ENCODE measurements around the gene G3BP1.
A peak's percentile ranks its signal among the peaks of the same experiment; 100 is the strongest.
"Not testable (repeated sequence)": the region's sequence is repeated elsewhere in the genome, so short reads cannot be mapped to it uniquely, and the experiment has no call there.

The G3BP1 gene

DNA sequence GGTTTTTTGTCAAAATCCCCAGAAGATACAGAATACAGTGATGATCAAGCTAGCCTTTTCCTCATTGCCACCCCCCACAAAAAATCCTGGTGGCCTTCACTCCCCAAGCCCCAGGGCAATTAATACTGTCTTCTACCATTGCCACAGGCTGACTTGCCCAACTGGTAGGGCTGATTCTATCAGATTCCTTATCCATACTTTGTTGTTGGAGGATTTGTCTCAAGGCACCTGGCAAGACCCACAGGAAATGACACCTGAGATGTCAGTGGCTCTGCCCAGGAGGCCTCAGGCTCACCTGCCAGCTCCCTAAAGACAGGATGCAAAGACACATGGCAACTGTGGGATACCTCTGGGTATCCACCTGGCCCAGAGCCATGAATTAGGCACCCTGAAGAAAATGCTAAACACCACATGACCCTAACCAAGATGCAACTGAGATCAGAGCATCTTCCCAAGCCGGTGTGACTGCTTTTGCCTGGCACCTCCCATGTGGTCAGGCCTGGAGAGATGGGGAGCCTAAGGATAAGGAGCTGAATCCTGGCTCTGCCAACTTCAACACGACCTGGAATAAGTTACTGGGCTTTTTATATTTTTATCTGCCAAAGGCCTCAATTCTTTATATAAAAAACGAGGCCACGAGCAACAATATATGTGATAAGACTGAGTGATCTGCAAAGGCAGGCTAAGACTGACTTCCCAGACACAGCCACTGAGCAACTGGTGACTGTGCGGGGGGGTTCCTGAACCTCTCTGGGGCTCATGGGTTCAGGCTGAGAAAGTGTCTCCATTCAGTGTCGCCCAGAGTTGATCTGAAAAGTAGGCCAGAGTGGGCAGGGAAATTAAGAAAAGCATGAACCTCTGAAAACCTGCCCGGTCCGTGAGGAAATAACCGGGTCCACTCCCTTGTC, 14.3 kb upstream of the G3BP1 start:
- peak; percentile 29 for DNase-seq

DNA sequence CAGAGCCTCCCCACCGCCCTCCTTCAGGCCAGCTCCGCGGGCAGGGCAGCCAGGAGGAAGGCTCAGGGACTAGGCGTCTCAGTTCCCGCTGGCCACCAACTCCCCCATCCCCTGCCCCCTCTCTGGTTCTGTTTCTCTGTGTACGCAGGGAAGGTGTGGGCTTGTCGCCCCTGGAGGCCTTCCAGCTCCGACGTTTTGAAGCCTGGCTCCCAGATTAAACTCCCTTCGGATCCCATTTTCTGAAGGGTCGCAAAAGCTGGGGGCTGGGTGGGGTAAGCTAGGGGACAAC, 13.7 kb upstream of the G3BP1 start:
- DNase-seq = peak; percentile 6

DNA sequence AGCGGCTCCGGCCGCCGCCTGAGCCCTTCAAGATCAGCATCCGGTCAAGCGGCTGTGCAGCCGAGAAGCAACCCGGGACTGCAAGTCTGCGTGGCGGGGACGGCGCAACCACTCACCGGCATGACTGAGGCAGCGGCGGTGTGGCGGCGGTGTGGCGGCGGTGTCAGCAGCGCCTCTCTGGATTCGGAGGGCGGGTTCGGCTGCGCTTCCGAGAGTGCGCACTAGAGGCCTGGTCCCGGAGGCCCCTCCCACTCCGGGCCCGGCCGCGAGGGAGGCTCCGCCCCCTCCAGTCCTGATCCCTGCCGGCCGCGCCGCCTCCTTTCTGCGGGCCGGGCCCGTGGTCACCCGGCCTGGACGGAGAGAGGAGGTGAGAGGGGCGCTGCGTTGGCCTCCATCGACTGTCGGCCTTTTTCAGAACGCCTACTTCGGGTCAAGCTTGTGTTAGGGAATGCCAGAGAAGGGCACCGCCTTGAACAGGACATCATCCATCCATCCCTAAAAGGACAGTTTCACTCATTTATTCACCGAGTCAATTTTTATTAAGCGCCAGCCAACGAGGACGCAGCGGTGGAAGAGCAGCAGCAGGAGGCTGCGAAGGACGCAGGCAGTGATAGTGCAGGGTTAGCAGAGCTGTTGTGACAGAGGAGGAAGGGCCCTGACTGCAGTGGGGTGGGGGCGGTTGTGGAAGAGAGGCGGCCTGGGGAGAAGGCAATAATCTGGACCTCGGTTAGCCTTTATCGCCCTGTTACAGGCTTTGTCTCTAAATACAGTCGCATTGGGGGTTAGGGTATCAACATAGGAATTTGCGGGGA, 13.1 kb upstream of the G3BP1 start, which contains the start of gene ATOX1:
Gene ATOX1 (minus strand): TSS at position 202 of the 812 bp plus-strand sequence. CDS start 80 bp downstream, at position 122.
- DNase-seq = peak; percentile 86

DNA sequence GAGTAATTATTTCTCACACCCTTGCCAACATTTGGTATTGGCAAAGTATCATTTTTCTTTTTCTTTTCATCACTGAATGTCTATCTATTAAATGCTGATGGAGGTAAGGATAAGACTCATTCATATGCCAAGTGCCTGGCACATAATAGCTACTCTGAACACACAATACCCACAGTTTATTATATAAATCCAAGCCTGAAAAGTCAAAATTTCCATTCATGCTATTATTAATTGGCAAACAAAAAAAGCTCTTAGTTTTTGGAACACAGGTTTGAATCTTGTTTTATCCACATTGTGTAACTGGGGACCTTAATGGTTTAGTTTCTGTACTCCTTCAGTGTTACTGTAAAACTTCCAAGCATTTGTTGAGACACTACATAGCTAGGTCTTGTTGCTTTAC, 7.0 kb upstream of the G3BP1 start:
- no peak for DNase-seq

DNA sequence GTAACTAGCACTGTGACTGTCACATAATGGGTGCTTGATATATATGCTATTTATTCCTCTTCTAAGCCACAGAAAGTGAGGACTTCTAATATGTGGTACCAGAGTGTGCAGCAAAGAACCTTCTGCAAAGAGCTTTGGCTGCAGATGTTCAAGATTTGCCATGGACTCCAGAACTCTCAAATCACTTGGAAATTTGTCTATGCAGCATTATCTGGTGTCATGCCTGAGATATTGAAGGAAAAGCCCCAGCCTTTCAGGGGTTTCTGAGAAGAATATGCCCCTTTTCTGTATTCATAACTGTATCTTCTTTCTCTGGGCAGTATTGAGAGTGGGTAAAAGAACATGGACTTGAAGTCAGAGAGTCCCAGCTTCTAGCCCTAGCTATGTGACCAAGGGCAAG, 4.8 kb upstream of the G3BP1 start:
- DNase-seq = no peak

DNA sequence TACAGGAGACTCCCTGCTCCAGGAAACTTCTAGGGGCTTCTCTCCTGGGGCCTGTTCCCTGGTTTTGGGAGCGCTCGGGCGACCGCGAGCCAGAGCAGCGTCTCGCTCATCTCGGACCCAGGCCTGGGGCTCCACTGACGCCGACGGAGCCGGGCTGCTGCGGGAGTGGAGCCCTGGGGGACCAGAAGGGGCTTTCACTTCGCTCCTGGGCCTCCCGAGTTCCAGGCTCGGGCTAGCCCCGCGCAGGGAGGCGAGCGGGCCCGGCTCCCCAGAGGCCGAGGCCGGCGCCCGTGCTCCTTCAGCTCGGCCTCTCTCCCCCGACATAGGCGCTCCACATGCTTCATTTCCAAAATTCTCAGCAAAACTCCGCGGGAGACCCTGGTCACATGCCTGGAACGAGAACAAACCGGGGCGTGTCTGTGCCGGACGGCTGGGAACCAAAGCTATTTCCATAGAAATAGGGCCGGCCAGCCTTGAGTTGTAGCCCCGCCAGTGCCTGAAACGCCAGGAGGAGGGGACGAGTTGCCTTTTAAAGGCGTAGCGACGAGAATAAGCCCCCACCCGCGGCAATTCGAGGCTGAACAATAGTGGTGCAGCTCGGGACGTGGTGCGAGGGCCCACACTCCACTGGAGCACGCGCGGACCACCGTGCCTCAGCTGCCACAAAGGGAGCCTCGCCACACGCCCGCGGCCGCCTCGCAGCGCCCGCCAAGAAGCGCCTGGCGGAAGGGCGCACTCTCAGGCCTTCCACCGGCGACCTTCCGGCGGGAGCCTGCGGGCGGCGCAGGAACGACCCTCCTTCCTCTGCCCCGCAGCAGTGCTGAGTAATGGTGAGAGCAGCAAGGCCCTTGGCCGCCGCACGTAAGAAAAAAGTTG, 1.1 kb upstream of the G3BP1 start:
- DNase-seq = peak; percentile 21

DNA sequence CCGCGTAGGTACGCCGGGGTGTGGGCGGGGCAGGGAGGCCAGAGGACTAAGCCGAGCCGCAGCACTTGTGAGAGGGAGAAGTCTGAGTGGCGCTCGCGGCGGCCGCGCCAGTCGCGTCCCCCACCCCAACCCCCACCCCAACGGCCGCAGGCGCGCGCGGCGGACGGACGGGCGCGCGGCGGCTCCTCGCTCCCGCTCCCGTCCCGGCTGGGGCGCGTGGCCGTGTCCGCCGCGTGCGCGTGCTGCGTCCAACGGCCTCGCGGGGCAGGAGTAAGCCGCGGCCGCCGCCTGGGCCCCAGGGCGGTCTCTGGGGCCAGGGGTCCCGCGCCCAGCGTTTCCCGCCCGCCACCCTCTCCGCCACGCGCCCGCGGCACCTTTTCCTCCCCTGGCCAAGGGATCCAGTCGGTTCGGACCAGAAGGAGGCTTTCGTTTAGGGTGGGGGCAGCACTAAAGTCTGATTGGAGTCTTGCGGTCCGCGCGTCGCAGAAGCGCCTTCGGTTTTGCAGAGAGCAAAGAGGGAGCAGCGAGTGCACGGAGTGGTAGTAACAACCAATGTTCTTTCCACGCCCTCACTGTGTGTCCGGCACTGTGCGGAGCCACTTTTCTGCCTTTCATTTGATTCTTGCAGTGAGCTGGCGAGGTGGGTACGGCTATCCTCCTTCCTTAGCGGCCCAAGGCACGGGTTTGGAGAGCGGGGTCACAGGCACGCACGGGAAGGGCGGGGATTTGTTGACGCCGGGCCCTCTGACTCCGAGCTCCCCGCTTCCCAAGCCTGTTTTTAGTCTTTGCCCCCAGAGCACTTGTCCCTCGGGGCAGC, 483 bp downstream of the G3BP1 start:
- DNase-seq = peak; percentile 15

DNA sequence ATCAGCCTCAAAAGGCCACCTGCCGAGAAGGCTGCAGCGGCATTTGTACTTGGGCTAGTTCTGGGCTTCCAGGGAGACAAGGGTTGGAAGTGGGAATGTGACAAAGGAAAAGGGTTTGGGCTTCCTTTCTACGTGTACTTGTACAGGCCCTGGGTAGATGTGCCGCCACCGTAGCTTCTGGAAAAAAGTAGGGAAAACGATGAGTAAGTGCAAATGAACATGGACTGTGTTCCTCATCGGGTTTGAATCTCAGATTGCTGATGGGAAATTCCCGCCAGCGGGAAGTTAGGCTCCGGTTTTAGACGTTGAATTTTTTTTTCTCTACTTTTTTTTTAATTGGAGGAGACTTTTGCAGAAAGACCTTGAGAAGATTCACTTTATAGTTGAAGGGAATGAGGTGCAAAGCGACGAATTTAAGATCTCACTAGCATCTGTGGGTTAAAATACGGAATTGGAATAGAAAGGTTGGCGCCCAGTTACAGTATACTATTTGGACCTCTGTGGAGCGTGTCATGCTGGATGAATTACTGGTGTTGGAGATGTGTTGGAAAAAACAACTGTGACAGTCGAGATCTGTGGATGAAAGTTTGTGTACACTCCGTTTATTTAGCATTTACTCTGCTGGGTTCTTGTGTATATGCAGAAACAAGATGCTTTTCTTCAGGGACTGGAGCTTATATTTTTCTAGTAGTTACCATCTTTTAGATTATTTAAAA, 1.2 kb downstream of the G3BP1 start:
- DNase-seq = no peak

DNA sequence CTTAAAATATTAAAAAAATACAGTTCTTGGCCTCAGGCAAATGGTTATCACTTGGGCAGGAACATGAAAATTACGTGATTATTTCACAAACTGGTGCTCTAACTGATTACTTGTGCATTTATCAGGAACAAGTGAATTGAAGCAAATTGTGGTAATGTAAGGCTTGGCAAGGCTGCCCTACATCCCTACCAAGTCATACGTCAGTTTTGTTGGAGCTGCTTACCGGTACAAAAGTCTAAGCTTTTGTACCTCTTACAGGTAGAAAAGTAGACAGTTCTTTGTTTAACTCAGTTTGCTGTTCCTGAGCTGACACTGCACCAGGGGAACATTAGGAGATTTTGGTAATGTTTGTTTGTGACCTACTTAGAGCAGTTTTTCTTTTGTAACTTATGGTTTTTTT, 2.2 kb downstream of the G3BP1 start:
- no peak for DNase-seq

DNA sequence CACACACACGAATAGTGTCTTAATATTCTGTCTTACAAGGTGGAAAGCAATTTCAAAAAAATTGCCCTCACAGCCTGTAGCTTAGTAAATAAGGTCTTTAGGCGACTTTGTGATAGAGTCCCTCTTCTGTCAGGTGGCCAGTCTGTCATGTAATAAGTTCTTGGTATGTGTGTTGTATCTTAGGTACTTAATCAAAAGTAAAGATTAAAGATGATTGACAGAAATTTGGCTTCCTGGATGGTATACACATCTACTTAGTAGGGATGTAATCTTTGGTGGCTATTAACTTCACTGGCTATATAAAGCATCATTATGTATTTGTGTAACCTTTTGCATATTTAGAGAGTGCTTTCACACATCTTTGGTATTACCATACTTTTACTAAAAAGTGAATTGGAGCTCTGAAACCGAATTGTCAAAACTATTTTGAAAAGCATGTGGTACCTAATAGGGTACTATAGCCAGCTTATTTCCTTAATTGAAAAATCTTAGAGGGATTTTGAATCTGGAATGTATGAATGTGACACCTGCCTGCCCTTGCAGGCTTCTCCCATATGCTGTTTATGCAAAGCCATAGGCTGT, 3.4 kb downstream of the G3BP1 start:
- DNase-seq = no peak

DNA sequence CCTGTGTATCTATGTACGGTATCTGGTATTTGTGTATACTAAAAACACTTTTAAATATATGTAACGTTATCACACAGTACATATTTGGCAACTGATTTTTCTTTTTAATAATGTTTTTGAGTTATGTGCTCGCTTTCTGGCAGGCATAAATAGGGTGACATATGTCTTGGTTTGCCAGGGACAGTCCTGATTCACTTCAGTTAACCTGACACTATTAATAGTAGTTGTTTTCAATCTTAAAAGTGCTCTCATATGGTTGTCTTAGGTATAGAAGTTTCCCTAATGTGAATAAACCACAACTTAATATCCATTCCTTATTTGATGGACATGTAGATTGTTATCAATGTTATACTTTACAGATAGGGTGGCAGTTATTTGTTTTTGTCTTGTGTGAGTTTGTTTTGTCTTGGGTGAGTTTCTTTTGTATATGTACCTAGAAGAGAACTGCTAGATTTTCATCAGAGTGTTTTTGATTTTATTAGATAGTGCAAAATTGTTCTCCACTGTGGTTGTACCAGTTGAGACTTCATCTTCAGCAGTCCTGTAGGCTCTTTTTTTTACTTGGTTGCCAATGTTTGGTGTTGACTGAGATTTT, 7.9 kb downstream of the G3BP1 start:
- no peak for DNase-seq

DNA sequence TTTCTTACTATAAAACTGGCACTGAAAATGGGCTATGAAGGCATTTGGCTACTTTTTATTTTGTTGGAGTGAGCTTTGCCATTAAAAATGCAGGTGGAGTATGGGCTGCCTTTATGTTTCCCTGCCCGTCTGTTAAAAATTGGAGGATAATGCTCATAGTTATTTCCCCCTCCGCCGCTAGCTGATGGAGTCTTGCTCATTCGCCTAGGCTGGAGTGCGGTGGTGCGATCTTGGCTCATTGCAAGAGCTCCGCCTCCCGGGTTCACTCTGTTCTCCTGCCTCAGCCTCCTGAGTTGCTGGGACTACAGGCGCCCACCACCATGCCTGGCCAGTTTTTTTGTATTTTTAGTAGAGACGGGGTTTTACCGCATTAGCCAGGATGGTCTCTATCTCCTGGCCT, 8.6 kb downstream of the G3BP1 start:
- DNase-seq = no peak

DNA sequence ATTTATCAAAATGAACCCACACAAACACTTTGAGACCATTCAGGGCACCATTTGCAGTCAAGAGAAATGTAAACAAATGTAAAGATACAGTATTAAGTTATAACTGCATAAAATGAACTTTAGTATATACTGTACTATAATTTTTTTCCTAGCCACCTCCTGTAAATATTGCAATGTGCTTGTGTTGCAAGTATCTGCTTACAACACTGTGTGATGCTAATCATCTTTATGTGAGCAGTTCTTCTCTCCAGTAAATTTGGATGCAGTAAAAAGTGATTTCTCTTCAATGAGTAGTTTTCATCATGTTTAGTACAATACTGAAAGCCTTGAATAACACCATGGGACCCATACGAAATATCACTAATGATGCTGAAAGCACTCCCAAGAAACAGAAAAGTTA, 9.4 kb downstream of the G3BP1 start:
- no peak for DNase-seq

DNA sequence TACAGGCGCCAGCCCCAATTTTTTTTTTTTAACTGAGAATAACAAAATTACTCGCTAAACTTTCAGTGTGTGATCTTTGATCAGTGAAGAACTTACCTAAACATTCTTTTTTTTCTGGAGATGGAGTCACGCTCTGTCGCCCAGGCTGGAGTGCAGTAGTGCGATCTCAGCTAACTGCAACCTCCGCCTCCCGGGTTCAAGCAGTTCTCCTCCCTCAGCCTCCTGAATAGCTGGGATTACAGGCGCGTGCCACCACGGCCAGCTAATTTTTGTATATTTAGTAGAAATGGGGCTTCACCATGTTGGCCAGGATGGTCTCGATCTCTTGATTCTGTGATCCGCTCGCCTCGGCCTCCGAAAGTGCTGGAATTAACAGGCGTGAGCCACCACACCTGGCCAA, 11.9 kb downstream of the G3BP1 start:
- not testable (repeated sequence) for DNase-seq

DNA sequence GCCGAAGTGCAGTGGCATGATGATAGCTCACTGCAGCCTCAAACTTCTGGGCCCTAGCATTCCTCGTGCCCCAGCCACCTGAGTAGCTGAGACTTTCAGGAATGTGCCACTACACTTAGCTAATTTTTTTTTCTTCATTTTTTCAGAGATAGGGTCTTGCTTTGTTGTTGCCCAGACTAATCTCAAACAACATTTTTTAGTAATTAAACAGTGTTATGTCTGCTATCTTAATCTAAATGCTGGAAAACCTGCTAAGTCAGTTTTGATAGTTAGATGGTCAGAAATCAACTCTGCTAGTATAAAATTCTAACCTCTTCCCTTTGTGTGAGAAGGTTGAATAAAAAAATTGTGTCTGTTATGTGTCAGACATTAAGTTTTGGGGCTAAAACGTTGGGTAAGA, 12.4 kb downstream of the G3BP1 start:
- no peak for DNase-seq

DNA sequence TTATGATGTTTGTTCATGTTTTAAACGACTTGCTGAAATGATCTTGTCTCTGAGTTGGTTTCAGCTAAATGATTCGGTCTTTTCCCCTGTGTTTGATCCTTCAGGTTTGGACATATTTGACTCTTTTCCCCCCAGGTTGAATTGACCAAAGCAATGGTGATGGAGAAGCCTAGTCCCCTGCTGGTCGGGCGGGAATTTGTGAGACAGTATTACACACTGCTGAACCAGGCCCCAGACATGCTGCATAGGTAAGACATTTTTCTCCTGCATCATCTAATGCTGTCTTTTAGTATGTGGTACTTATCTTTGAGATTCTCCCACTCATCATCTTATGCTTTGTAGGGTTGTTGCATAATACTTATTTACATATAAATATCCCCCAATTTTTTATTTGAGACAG, 14.7 kb downstream of the G3BP1 start:
- DNase-seq = no peak

DNA sequence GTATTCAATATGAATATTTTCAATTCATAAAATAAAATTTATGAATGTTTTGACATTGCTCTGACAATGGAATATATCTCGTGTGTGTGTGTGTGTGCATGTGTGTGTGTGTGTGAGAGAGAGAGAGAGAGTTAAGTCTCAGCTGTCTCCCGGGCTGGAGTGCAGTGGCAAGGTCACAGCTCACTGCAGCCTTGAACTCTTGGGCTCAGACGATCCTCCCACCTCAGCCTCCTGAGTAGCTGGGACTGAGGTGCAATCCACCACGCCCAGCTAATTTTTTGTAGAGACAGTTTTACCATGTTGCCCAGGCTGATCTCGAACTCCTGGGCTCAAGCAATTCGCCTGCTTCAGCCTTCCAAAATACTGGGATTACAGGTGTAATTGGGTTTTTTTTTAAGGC, 16.1 kb downstream of the G3BP1 start:
- DNase-seq = no peak

DNA sequence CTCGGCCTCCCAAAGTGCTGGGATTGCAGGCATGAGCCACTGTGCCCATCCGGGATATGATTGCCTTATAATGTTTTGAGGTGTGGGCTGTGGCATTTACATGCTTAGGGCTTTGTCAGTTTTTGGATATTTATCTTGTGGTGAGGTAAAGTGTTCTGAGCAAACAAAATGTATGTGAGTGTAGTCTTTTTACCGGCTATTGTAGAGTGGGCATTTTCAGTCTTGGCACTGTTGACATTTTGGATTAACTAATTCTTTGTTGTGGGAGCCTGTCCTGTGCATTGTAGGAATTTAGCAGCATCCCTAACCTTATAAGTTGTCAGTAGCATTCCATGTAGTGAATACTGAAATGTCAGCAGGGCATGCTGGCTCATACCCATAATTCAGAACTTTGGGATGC, 21.6 kb downstream of the G3BP1 start:
- DNase-seq = no peak

DNA sequence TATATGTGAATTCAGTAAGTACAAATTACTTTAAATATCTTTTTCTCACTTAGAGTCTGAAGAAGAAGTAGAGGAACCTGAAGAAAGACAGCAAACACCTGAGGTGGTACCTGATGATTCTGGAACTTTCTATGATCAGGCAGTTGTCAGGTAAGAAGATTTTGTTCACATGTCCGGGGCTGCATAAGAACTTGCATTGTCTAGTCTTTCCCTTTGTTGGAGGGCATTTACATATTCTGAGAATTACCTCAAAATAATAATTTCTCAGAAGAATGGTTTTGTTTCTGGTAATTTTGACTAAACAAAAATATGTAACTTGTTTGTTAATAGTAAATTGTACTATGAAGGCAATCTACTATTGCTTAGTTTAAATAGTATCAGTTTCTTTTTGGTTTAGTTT, 23.7 kb downstream of the G3BP1 start:
- DNase-seq = no peak

DNA sequence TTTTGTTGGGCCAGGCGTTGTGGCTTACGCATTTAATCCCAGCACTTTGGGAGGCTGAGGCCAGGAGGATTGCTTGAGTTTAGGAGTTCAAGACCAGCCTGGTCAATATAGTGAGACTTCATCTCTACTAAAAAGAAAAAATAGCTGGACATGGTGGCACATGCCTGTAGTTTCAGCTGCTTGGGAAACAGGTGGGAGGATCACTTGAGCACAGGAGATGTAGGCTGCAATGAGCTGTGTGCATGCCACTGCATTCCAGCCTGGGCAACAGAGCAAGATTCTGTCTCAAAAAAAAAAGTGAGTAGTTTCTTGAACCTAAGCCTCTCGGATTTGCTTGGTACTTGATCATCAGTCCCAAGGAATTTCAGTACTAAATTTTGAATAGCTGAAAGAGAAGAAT, 26.9 kb downstream of the G3BP1 start:
- DNase-seq = no peak

DNA sequence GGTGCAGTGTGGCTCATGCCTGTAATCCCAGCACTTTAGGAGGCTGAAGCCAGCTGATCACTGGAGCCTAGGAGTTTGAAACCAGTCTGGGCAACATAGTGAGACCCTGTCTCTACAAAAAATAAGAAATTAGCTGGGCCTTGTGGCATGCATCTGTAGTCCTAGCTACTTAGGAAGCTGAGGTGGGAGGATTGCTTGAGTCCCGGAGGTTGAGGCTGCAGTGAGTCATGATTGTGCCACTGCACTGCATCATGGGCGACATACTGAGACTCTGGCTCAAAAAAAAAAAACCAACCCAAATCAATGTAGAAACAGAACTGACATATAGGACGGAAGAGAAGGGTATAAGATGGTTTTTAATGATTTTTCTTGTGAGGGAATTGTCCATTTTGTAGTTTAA, 27.7 kb downstream of the G3BP1 start:
- DNase-seq = no peak
